H1 (cell line): ENCODE data around the gene MCC.

Experiments
- CREB1 ChIP-seq: IDR thresholded peaks from 2 replicates; pipeline ENCODE4 v1.6.1; 2012; ENCODE audit warnings: inconsistent platforms
- CTCF ChIP-seq, 3 experiments: IDR thresholded peaks; 1 replicate in 2 of 3; 2 replicates in 1 of 3; pipeline versions ENCODE4 v1.5.1 to v1.6.1; 2011; ENCODE audit warnings: low read length in 3 of 3, mild to moderate bottlenecking in 3 of 3, inconsistent platforms in 2 of 3, low read depth in 1 of 3, moderate library complexity in 1 of 3; ENCODE audit not compliant: insufficient read depth in 1 of 3; ENCODE audit errors: control extremely low read depth in 1 of 3
- POLR2A ChIP-seq, 2 experiments: IDR thresholded peaks; 1 replicate in 1 of 2; 2 replicates in 1 of 2; pipeline ENCODE4 v1.6.1; 2011; ENCODE audit warnings: low read depth in 2 of 2, low read length in 2 of 2, mild to moderate bottlenecking in 2 of 2; ENCODE audit errors: control extremely low read depth in 1 of 2
- SP2 ChIP-seq: IDR thresholded peaks from 2 replicates; pipeline ENCODE4 v1.6.1; 2012; ENCODE audit warnings: mild to moderate bottlenecking, low read length, inconsistent platforms

- TF ChIP-seq POLR2A (IDR thresholded peaks at IDR 0.05; ENCODE audit: control extremely low read depth in 1 of 2, low read depth in 2 of 2, low read length in 2 of 2), result 0 out of 3 replicates have a peak, but pooled peaks of 1 of the 2 experiments have one; percentile 12
- no peak for TF ChIP-seq CTCF (IDR thresholded peaks at IDR 0.05; ENCODE audit: control extremely low read depth in 1 of 3, insufficient read depth in 1 of 3, low read depth in 1 of 3, low read length in 3 of 3)
- no peak for TF ChIP-seq SP2
- TF ChIP-seq CREB1, result no peak
Measured at GRCh38 chr5:113029614-113030013, 458.6 kb downstream of the MCC start.
